ENCODE results near the gene PPP2CA.

DNA sequence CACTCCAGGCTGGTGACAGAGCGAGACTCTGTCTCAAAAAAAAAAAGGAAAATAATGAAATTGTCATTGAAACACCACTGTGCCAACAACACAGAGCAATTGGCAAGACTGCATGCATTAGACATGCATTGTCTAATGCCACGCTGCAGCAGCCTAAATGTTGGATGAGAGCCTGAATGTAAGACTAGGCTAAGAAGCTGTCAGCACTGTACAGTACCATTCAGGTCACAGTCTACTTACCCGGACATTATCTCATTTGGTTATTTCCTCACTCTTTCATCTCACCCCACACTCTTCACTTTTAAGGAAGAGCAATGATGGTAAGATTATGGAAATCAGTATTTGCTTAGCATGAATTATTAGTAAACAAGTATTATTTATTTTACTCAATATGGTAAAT, 31.3 kb upstream of the PPP2CA start:
- TF ChIP-seq, protein P1, sequence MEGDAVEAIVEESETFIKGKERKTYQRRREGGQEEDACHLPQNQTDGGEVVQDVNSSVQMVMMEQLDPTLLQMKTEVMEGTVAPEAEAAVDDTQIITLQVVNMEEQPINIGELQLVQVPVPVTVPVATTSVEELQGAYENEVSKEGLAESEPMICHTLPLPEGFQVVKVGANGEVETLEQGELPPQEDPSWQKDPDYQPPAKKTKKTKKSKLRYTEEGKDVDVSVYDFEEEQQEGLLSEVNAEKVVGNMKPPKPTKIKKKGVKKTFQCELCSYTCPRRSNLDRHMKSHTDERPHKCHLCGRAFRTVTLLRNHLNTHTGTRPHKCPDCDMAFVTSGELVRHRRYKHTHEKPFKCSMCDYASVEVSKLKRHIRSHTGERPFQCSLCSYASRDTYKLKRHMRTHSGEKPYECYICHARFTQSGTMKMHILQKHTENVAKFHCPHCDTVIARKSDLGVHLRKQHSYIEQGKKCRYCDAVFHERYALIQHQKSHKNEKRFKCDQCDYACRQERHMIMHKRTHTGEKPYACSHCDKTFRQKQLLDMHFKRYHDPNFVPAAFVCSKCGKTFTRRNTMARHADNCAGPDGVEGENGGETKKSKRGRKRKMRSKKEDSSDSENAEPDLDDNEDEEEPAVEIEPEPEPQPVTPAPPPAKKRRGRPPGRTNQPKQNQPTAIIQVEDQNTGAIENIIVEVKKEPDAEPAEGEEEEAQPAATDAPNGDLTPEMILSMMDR (IDR thresholded peaks at IDR 0.05; ENCODE audit: insufficient read depth, low read length, poor library complexity, severe bottlenecking): no peak
- no peak for TF ChIP-seq EZH2phosphoT487 (conservative IDR thresholded peaks at IDR 0.05; ENCODE audit: low read length)
